CD4-positive, CD25-positive, alpha-beta regulatory T cell (primary cell): ENCODE results near the gene TMED3. TPM values are rescaled to one million over a fixed set of nuclear protein-coding genes. Genes with fewer than 3 reads are reported as not detected.

Experiments used
- ATAC-seq, 2 donors: fragments of 150-1000 bp; cut with Tn5 transposase; one replicate each; pipeline ENCODE4 v1.10.0; 2021; ENCODE audit warnings: low read depth in 2 of 2, moderate number of reproducible peaks in 2 of 2, moderate library complexity in 1 of 2
- DNase-seq, 3 donors: peaks; one replicate each; pipeline versions ENCODE4 v3.0.0 to v3.0.0-alpha.2; 2012 to 2022; ENCODE audit warnings: mixed read lengths in 1 of 3
- H3K27ac ChIP-seq: one replicate; pipeline ENCODE4 v1.7.0; 2013; ENCODE audit warnings: mild to moderate bottlenecking, low read length; ENCODE audit not compliant: insufficient read depth, poor library complexity, severe bottlenecking
- H3K27me3 ChIP-seq: one replicate; pipeline ENCODE4 v1.7.0; 2013; ENCODE audit warnings: low read length; ENCODE audit not compliant: control insufficient read depth, insufficient read depth
- H3K36me3 ChIP-seq: one replicate; pipeline ENCODE4 v1.7.0; 2013; ENCODE audit warnings: mild to moderate bottlenecking, low read length, moderate library complexity; ENCODE audit not compliant: control insufficient read depth, insufficient read depth
- H3K4me1 ChIP-seq: 2 replicates; pipeline ENCODE4 v1.7.0; 2013; ENCODE audit warnings: mild to moderate bottlenecking, low read length; ENCODE audit not compliant: insufficient read depth, control insufficient read depth, poor library complexity, severe bottlenecking
- H3K4me3 ChIP-seq: one replicate; pipeline ENCODE4 v1.7.0; 2013; ENCODE audit warnings: low read depth, mild to moderate bottlenecking, low read length, moderate library complexity
- H3K9me3 ChIP-seq, 2 experiments: 1 replicate in 1 of 2; 2 replicates in 1 of 2; pipeline ENCODE4 v1.7.0; 2013; ENCODE audit warnings: low read length in 2 of 2, mild to moderate bottlenecking in 1 of 2, moderate library complexity in 1 of 2; ENCODE audit not compliant: control insufficient read depth in 2 of 2
- H3K27ac Mint-ChIP-seq, 3 donors: one replicate each; pipeline ENCODE4 v1.8.0; 2020 to 2022; ENCODE audit warnings: mild to moderate bottlenecking in 3 of 3, mixed read lengths in 3 of 3, moderate library complexity in 2 of 3
- H3K27me3 Mint-ChIP-seq: one replicate; pipeline ENCODE4 v1.8.0; 2022; ENCODE audit warnings: mild to moderate bottlenecking, mixed read lengths
- H3K36me3 Mint-ChIP-seq: one replicate; pipeline ENCODE4 v1.8.0; 2020; ENCODE audit warnings: mixed read lengths
- H3K4me1 Mint-ChIP-seq, 4 donors: one replicate each; pipeline ENCODE4 v1.8.0; 2020 to 2022; ENCODE audit warnings: mixed read lengths in 4 of 4, mild to moderate bottlenecking in 1 of 4
- H3K4me3 Mint-ChIP-seq, 4 donors: one replicate each; pipeline ENCODE4 v1.8.0; 2020 to 2022; ENCODE audit warnings: mild to moderate bottlenecking in 4 of 4, mixed read lengths in 4 of 4, moderate library complexity in 3 of 4
- H3K9me3 Mint-ChIP-seq, 7 donors: one replicate each; pipeline ENCODE4 v1.8.0; 2020 to 2022; ENCODE audit warnings: mixed read lengths in 7 of 7, mild to moderate bottlenecking in 3 of 7, moderate library complexity in 2 of 7
- polyA plus RNA-seq, 4 donors: library from polyadenylated mRNA; unstranded; fragments of 300-500 nt; fragmentation: Illumina TruSeq; gene quantifications; one replicate each; pipeline ENCODE4 v1.2.3, GENCODE V29; 2021
- total RNA-seq: library from RNA; stranded (reverse); gene quantifications from one replicate; pipeline ENCODE4 v1.2.3, GENCODE V29; 2022

The TMED3 gene
- total and polyA plus RNA-seq, 5 donors from 2014 or later, result 15.5 to 69.4 (median 64.1) TPM

- Histone ChIP-seq H3K27me3 (no peaks in the 10 kb centered on the region), H3K4me1 (no peaks in the 10 kb centered on the region), H3K36me3 (no peaks in the 10 kb centered on the region), H3K9me3 (no peaks in the 10 kb centered on the region), H3K27ac (no peak overlapping the region), H3K4me3 (no peak overlapping the region)
- H3K4me1 Mint-ChIP-seq, result no peaks in the 10 kb centered on the region
- H3K9me3 Mint-ChIP-seq, result no peaks in the 10 kb centered on the region
- peaks cover 4% of the 10 kb centered on the region for H3K36me3 Mint-ChIP-seq
- no peak for ATAC-seq
- H3K27ac Mint-ChIP-seq, result no peak overlapping the region
- H3K4me3 Mint-ChIP-seq, result no peak overlapping the region
- H3K27me3 Mint-ChIP-seq, result no peaks in the 10 kb centered on the region
- no peak for DNase-seq
These were observed 54.9 kb downstream of the TMED3 start for GRCh38 chr15:79365765-79366164.

GRCh38 chr15:79366691-79367090 lies 55.8 kb downstream of the TMED3 start:
- Mint-ChIP-seq H3K9me3 (no peaks in the 10 kb centered on the region), H3K4me3 (no peak overlapping the region), H3K4me1 (no peaks in the 10 kb centered on the region), H3K36me3 (peaks cover 4% of the 10 kb centered on the region), H3K27ac (no peak overlapping the region), H3K27me3 (no peaks in the 10 kb centered on the region)
- no peaks in the 10 kb centered on the region for H3K4me1 ChIP-seq
- DNase-seq, result no peak
- no peak for ATAC-seq
- H3K9me3 ChIP-seq, result no peaks in the 10 kb centered on the region
- H3K36me3 ChIP-seq, result no peaks in the 10 kb centered on the region
- no peaks in the 10 kb centered on the region for H3K27me3 ChIP-seq
- no peak overlapping the region for H3K27ac ChIP-seq
- H3K4me3 ChIP-seq, result no peak overlapping the region

DNA sequence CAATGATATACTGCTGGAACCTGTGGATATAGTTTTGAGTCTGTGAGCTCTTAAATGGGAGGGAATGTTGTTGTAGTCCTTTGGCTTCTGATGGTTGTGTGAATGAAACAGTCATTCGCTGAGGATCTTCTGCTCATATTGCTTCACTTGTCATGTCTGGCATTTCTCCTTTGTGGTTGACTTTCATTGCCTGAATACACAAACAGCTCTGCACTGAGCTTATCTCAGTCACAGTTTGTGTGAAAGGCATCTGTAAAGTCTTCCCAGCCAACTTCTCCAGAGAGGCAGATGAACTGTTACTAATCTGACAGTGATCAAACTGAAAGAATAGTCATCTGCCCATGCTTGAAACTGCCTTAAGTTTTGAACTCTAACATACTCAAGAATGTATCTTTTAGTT lies 59.8 kb downstream of the TMED3 start:
- no peaks in the 10 kb centered on the region for H3K9me3 ChIP-seq

DNA sequence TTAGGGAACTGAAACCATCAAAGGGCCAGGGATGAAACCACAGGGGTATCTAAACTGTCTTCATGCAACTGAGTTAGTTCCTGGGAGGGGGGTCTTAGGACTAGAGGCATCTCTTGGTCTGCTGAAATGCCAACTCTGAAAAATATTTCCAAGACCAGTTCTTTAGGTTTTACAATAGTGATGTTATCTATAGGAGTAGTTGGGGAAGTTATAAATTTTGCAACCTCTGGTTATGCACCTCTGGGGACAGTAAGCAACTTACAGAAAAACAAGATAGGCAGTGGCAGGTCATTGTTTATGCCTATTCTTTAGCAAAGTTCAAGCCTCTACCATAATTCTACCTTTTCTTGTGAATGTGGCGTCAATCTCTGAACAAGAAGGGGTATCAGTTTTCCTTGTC lies 60.7 kb downstream of the TMED3 start:
- no peak for DNase-seq
- Mint-ChIP-seq H3K36me3 (peaks cover 8% of the 10 kb centered on the region), H3K27ac (no peak overlapping the region), H3K9me3 (no peaks in the 10 kb centered on the region), H3K4me3 (no peak overlapping the region), H3K4me1 (no peaks in the 10 kb centered on the region), H3K27me3 (no peaks in the 10 kb centered on the region)
- Histone ChIP-seq H3K9me3 (no peaks in the 10 kb centered on the region), H3K27me3 (no peaks in the 10 kb centered on the region), H3K36me3 (no peaks in the 10 kb centered on the region), H3K4me3 (no peak overlapping the region), H3K4me1 (no peaks in the 10 kb centered on the region), H3K27ac (no peak overlapping the region)
- ATAC-seq, result no peak

More for the DNA sequence above, 59.8 kb downstream of the TMED3 start:
- ATAC-seq (no peak), DNase-seq (no peak)
- Histone ChIP-seq H3K27me3 (no peaks in the 10 kb centered on the region), H3K4me3 (no peak overlapping the region), H3K27ac (no peak overlapping the region), H3K4me1 (no peaks in the 10 kb centered on the region), H3K36me3 (no peaks in the 10 kb centered on the region)
- no peak overlapping the region for H3K27ac Mint-ChIP-seq
- no peaks in the 10 kb centered on the region for H3K27me3 Mint-ChIP-seq
- H3K9me3 Mint-ChIP-seq, result no peaks in the 10 kb centered on the region
- H3K36me3 Mint-ChIP-seq, result peaks cover 8% of the 10 kb centered on the region
- no peak overlapping the region for H3K4me3 Mint-ChIP-seq
- H3K4me1 Mint-ChIP-seq, result no peaks in the 10 kb centered on the region

- H3K4me1 ChIP-seq, result no peaks in the 10 kb centered on the region
- ATAC-seq, result no peak
- H3K9me3 ChIP-seq, result no peaks in the 10 kb centered on the region
- H3K4me3 ChIP-seq, result no peak overlapping the region
- no peak overlapping the region for H3K27ac ChIP-seq
- Mint-ChIP-seq H3K4me1 (no peaks in the 10 kb centered on the region), H3K9me3 (no peaks in the 10 kb centered on the region), H3K27ac (no peak overlapping the region), H3K36me3 (peaks cover 8% of the 10 kb centered on the region), H3K27me3 (no peaks in the 10 kb centered on the region), H3K4me3 (no peak overlapping the region)
- H3K27me3 ChIP-seq, result no peaks in the 10 kb centered on the region
- no peaks in the 10 kb centered on the region for H3K36me3 ChIP-seq
- DNase-seq, result no peak
These were observed 61.5 kb downstream of the TMED3 start for GRCh38 chr15:79372428-79372827.

Other genes starting within 250 kb of the TMED3 start
- gene RASGRF1, start 220.3 kb upstream of the TMED3 start, total RNA-seq, result not detected
- not detected for gene RASGRF1, start 220.3 kb upstream of the TMED3 start, polyA plus RNA-seq
- not detected for gene ANKRD34C, start 28.4 kb upstream of the TMED3 start, total RNA-seq
- gene ANKRD34C, start 28.4 kb upstream of the TMED3 start, polyA plus RNA-seq, result not detected
- gene MINAR1, start 121.2 kb downstream of the TMED3 start, total RNA-seq, result 0.42 TPM
- under 1 TPM in 2 of 4 donors, not detected in 2; 0.02 TPM for gene MINAR1, start 121.2 kb downstream of the TMED3 start, polyA plus RNA-seq